Epidermal melanocyte (primary cell): ENCODE results near the gene TBC1D5.

Source experiments
- DNase-seq: peaks from one replicate; pipeline ENCODE4 v3.0.0; 2011; ENCODE audit warnings: low spot score; ENCODE audit not compliant: insufficient read length

TBC1D5 gene

DNA sequence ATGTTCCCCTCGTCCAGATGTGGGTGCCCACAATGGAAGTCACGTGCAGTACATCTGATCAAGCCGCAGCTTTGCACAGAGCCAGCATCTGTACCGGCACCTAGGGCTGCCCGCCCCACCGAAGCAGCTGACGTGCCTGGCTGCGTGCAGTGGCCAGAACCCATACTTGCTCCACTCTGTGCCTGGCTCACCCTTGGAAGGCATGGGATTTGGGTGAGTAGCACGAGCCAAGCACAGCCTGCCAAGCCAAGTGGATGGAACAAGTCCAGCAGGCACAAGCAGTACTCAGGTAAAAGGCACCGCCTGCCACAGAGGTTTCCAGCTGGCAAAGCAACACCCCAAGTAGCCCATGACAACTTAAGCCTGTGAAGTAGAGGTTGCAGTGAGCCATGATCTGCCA is 261.3 kb downstream of the TBC1D5 start:
- no peak for DNase-seq

DNA sequence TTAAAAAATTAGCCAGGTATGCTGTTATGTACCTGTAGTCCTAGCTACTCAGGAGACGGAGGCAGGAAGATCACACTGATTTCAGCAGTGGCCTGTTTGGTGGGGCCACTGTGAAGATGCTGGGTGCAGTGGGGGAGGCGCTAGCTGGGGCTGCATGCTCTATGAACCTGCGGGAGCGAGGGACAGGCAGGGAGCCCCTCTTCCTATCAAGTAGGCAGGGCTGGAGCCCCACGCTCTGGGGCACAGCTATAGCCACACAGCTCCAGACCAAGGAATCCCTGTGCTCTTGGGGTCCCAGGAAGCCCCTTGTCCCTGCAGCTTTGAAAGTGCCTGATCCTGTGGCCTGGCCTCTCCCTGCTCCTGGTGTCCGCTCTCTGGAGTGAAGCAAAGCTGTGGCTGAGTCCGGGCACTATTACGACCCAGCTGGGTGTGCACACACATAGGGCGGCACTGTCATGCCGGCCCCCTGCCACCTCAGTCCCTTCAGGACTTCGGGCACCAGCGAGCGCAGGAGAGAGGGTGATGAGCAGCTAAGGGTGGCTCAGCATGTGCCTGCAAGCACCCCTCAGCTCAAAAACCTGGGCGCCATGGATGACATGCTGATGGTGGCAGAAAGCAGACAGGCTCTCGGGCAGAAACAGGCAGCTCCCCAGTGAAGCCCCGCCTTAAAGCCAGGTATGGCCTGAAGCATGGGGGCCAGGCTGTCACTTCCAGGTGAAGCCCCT is 262.6 kb downstream of the TBC1D5 start:
- DNase-seq, result no peak

- no peak for DNase-seq
Observed at GRCh38 chr3:17478673-17479072, 263.8 kb downstream of the TBC1D5 start.

GRCh38 chr3:17473761-17474160 is 268.7 kb downstream of the TBC1D5 start:
- no peak for DNase-seq

- DNase-seq, result no peak
Observed at GRCh38 chr3:17469954-17470353, 272.5 kb downstream of the TBC1D5 start.

- no peak for DNase-seq
Observed at GRCh38 chr3:17469520-17469919, 272.9 kb downstream of the TBC1D5 start.

- no peak for DNase-seq
Observed at GRCh38 chr3:17466028-17466427, 276.4 kb downstream of the TBC1D5 start.

GRCh38 chr3:17459470-17459993 is 282.9 kb downstream of the TBC1D5 start:
- DNase-seq, result no peak

GRCh38 chr3:17456650-17457049 is 285.8 kb downstream of the TBC1D5 start:
- no peak for DNase-seq

DNA sequence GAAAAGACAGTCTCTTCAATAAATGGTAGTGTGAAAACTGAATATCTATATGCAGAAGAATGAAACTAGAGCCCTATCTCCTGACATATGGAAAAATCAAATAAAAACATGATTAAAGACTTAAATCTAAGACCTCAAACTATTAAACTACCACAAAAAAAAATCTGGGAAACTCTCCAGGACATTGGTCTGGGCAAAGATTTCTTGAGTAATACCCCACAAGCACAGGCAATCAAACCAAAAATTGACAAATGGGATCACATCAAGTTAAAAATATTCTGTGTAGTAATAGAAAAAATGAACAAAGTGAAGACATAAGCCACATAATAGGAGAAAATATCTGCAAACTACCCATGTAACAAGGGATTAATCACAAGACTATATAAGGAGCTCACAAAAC is 286.4 kb downstream of the TBC1D5 start:
- no peak for DNase-seq

DNA sequence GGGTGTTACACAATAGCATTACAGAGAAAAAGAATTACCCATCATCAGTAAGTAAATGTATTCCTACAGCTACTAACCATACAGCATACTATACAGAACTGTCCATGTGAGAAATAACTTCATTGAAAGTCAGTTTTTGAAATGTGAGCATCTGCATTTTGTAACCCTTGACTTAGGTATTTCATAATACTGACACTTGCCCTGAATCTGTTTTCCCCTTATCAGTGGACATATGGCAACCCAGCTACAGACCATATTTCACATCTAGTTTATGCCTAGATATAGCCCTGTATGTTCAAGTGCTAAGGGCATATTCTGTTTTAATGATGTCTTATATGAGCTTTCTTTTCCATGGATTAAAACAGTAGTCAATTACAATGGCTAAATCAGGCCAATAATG is 297.6 kb downstream of the TBC1D5 start:
- no peak for DNase-seq

DNA sequence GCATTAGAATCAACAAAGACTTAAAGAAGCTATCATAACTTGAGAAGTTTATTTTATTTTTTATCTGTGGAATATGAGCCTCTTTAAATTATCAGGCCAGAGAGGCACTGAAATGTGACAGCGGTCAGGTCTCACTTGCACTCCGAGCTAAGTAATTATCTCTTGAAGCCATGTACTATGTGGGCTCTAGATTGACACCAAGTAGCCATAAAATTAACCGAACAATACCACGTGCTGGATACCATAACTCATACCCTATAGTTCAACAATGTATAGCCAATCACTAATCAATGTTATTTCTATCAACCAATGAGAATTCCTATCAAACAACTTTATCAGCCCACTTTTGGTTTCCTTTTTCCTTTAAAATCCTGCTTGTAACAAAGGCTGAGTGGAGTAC is 299.3 kb downstream of the TBC1D5 start:
- DNase-seq, result no peak

- DNase-seq, result no peak
Observed at GRCh38 chr3:17442332-17443049, 299.9 kb downstream of the TBC1D5 start.

DNA sequence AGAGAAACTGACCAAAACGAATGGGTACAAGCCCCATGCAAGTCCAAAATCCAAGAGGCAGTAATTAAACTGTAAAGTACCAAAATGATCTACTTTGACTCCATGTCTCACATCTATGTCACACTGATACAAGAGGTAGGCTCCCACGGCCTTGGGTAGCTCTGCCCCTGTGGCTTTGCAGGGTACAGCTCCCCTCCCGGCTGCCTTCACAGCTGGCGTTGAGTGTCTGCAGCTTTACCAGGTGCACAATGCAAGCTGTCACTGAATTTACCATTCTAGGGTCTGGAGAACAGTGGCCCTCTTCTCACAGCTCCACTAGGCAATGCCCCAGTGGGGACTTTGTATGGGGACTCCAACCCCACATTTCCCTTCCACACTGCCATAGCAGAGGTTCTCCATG is 308.6 kb downstream of the TBC1D5 start:
- DNase-seq, result no peak

DNA sequence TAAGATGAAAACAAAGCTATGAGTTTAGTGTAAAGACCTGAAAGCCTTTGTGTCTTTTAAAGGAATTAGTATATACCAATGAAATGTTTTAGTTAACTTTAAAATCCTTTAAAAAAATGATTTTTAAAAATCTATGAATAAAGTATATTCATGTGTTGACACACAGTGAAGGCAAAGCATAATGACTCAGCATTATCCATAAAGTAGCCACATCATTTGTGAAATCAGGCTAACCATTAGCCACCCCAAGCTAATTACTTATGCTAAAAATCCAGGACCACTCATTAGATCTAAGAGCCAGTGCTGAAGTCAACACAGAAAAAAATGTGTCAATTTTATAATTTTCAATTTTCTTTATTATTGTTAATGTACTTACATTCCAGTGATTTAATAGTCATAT is 310.2 kb downstream of the TBC1D5 start:
- no peak for DNase-seq

DNA sequence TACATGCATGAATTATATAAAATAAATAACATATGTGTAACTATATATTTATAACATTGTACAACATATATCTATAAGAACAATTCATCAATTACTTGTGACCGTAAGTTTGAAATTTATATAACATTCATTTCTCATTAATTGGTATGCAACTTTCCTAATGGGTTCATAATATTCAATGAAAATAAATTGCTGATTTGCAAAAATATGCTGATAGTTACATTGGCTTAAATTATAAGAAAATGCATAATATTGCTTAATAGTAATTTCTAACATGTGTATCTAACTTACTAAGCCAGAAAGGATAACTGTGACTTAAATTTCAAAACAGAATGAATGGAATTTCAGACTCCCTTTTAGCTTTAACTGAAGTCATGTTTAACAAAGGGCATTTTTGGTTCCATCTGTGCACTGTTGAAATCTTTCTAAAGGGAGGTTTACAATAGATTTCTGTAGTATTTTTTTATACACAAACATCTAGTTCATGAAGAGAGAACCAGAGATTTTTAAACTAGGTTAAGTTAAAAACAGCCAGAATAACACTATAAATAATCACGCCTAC is 310.9 kb downstream of the TBC1D5 start:
- DNase-seq, result no peak

GRCh38 chr3:17431004-17431403 is 311.4 kb downstream of the TBC1D5 start:
- no peak for DNase-seq

GRCh38 chr3:17430582-17430981 is 311.8 kb downstream of the TBC1D5 start:
- DNase-seq, result no peak

DNA sequence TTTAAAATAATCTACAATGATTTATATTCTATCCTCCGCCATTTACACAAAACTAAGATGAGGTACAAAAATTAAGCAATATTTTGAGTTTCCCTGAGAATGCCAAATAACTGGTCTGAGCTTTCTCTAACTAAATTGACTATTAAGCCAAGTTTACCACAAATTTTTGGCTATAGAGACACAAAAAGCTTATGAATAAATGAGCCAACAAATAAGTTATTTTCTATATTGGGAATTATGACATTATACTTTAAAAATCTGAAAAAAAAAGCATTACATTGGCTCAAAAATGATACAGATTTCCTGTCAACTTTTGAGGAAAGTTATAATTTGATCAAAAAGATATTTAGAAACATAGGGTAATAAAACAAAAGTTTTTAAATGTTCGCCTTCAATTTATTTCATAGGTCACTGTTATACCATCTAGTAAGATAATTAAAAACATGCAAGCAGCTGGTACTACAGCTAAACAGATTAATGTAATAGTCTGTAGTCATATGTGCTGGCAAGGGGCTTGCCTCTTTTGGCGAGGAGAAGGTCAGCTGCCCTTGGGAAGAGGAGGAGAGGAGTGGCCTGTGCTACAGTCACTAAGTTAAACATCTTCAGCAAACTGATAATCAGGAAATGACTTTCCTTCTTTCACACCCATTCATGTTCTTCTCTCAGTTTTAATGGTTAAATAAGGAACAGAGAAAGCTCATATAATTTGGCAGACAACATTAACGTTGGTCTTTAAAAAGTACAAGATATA is 318.5 kb downstream of the TBC1D5 start:
- no peak for DNase-seq

GRCh38 chr3:17422636-17423035 is 319.8 kb downstream of the TBC1D5 start:
- no peak for DNase-seq

DNA sequence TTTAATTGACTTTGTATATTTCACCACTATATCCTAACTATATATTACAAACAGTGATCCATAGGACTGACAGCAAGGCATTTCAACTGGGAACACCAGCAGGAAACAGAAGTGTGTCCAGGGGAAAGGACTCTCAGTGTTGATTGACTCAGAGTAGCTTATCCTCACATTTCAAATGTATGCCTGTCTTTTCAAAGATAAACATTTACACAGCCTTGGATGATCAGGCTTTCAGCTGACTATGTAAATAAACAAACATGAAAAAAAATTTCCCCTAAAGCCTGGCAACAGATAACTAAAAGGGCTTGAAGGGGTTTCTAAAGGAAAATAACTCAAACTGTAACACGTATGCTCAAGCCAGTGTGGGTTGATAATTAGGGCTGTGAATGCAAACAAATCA is 321.8 kb downstream of the TBC1D5 start:
- no peak for DNase-seq
